ENCODE measurements around the gene DUOX1.

Gene DUOX1

GRCh38 chr15:45138814-45139765 lies 9.3 kb downstream of the DUOX1 start:
- no peaks in the 10 kb centered on the region for H3K36me3 Mint-ChIP-seq (ENCODE audit: low read depth)
- no peak overlapping the region for H3K4me3 Mint-ChIP-seq
- H3K9me3 Mint-ChIP-seq = no peaks in the 10 kb centered on the region
- no peaks in the 10 kb centered on the region for H3K4me1 Mint-ChIP-seq
- H3K27me3 Mint-ChIP-seq (ENCODE audit: low read depth) = peaks cover 40% of the 10 kb centered on the region
- no peak for TF ChIP-seq CTCF (IDR thresholded peaks at IDR 0.05; ENCODE audit: unreplicated experiment in 3 of 3)
- H3K27ac Mint-ChIP-seq = no peak overlapping the region

GRCh38 chr15:45139770-45140169 lies 10.0 kb downstream of the DUOX1 start:
- no peaks in the 10 kb centered on the region for H3K36me3 Mint-ChIP-seq (ENCODE audit: low read depth)
- no peak for TF ChIP-seq CTCF (IDR thresholded peaks at IDR 0.05; ENCODE audit: unreplicated experiment in 3 of 3)

GRCh38 chr15:45140557-45141250 lies 10.9 kb downstream of the DUOX1 start:
- Mint-ChIP-seq H3K36me3 (ENCODE audit: low read depth) (no peaks in the 10 kb centered on the region), H3K4me1 (no peaks in the 10 kb centered on the region), H3K27ac (no peak overlapping the region), H3K27me3 (ENCODE audit: low read depth) (peaks cover 39% of the 10 kb centered on the region), H3K4me3 (no peak overlapping the region), H3K9me3 (no peaks in the 10 kb centered on the region)
- no peak for TF ChIP-seq CTCF (IDR thresholded peaks at IDR 0.05; ENCODE audit: unreplicated experiment in 3 of 3)

More at GRCh38 chr15:45139770-45140169, 10.0 kb downstream of the DUOX1 start:
- Mint-ChIP-seq H3K4me3 (no peak overlapping the region), H3K9me3 (no peaks in the 10 kb centered on the region), H3K4me1 (no peaks in the 10 kb centered on the region), H3K27me3 (ENCODE audit: low read depth) (peaks cover 37% of the 10 kb centered on the region), H3K27ac (no peak overlapping the region)

GRCh38 chr15:45141386-45141785 lies 11.6 kb downstream of the DUOX1 start:
- Mint-ChIP-seq H3K4me1 (no peaks in the 10 kb centered on the region), H3K4me3 (no peak overlapping the region), H3K36me3 (ENCODE audit: low read depth) (no peaks in the 10 kb centered on the region), H3K27ac (no peak overlapping the region), H3K27me3 (ENCODE audit: low read depth) (peaks cover 33% of the 10 kb centered on the region), H3K9me3 (no peaks in the 10 kb centered on the region)
- no peak for TF ChIP-seq CTCF (IDR thresholded peaks at IDR 0.05; ENCODE audit: unreplicated experiment in 3 of 3)

GRCh38 chr15:45143056-45143455 lies 13.3 kb downstream of the DUOX1 start:
- Mint-ChIP-seq H3K9me3 (no peaks in the 10 kb centered on the region), H3K27ac (no peak overlapping the region), H3K4me1 (no peaks in the 10 kb centered on the region), H3K4me3 (no peak overlapping the region), H3K36me3 (ENCODE audit: low read depth) (no peaks in the 10 kb centered on the region), H3K27me3 (ENCODE audit: low read depth) (peaks cover 24% of the 10 kb centered on the region)
- no peak for TF ChIP-seq CTCF (IDR thresholded peaks at IDR 0.05; ENCODE audit: unreplicated experiment in 3 of 3)
